GM12872 (cell line): ENCODE measurements around the gene ADNP.

Source experiments
- TF ChIP-seq, protein P1 (sequence below): IDR thresholded peaks from 3 replicates; pipeline ENCODE4 v1.5.1; 2011; ENCODE audit warnings: low read depth, mild to moderate bottlenecking, low read length, moderate library complexity; ENCODE audit not compliant: insufficient read depth

The ADNP gene

DNA sequence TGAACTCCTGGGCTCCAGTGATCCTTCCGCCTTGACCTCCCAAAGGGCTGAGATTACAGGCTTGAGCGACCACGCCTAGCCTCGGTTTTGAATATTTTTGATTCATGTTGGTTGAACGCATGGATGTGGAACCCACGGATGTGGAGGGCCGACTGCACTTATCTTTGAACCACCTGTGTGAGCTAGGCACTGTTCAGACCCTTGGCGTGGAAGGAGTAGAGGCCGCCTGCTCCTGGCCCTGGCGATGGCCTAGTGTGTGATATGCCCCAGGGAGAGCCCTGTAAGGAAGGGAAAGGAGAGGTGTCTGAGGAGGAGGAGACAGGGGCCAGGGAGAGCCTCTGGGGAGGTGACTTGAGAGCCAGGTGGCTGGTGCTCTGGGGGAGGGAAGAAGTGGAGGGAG is 72.1 kb downstream of the ADNP start:
- TF ChIP-seq, protein P1, sequence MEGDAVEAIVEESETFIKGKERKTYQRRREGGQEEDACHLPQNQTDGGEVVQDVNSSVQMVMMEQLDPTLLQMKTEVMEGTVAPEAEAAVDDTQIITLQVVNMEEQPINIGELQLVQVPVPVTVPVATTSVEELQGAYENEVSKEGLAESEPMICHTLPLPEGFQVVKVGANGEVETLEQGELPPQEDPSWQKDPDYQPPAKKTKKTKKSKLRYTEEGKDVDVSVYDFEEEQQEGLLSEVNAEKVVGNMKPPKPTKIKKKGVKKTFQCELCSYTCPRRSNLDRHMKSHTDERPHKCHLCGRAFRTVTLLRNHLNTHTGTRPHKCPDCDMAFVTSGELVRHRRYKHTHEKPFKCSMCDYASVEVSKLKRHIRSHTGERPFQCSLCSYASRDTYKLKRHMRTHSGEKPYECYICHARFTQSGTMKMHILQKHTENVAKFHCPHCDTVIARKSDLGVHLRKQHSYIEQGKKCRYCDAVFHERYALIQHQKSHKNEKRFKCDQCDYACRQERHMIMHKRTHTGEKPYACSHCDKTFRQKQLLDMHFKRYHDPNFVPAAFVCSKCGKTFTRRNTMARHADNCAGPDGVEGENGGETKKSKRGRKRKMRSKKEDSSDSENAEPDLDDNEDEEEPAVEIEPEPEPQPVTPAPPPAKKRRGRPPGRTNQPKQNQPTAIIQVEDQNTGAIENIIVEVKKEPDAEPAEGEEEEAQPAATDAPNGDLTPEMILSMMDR = no peak

DNA sequence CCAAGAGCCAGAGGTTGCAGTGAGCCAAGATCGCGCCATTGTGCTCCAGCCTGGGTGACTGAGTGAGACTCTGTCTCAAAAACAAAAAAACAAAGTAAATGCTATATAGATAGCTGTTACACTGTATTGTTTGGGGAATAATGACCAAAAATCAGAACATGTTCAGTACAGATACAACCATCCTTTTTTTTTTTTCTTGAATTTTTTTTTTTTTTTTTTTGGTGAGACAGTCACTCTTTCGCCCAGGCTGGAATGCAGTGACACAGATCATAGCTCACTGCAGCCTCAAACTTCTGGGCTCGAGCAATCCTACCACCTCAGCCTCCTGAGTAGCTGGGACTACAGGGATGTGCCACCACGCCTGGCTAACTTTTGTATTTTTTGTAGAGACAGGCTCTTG is 72.7 kb downstream of the ADNP start:
- TF ChIP-seq, protein P1 = no peak

GRCh38 chr20:50857348-50857747 is 73.9 kb downstream of the ADNP start:
- TF ChIP-seq, protein P1 = no peak

DNA sequence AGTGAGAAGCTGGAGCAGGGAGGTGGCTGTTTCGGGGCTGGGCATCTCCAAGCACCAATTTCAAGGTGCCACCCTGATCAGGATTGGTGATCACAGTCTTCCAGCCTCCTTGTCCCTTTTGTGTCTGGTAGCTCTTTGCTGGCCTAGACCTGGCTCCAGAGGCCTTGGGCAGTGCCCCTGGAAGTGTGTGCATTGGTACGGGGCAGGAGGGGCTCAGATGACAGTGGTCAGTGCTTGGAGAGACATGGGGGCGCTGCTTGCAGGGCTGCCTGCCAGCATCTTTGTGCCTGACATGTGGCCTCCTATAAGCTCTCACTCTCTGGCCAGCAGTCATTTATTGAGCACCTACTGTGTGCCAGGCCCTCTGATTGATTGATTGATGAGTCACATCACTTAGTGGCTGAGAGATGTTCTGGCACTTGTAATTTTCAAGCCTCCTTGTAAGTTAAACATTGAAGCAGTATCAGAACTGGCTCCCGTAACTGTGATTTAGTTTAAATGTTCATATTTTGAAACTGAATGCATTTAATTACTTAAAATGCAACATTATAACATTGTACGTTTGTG is 74.7 kb downstream of the ADNP start:
- TF ChIP-seq, protein P1 = no peak

GRCh38 chr20:50855498-50856474 is 75.5 kb downstream of the ADNP start:
- TF ChIP-seq, protein P1 = no peak

DNA sequence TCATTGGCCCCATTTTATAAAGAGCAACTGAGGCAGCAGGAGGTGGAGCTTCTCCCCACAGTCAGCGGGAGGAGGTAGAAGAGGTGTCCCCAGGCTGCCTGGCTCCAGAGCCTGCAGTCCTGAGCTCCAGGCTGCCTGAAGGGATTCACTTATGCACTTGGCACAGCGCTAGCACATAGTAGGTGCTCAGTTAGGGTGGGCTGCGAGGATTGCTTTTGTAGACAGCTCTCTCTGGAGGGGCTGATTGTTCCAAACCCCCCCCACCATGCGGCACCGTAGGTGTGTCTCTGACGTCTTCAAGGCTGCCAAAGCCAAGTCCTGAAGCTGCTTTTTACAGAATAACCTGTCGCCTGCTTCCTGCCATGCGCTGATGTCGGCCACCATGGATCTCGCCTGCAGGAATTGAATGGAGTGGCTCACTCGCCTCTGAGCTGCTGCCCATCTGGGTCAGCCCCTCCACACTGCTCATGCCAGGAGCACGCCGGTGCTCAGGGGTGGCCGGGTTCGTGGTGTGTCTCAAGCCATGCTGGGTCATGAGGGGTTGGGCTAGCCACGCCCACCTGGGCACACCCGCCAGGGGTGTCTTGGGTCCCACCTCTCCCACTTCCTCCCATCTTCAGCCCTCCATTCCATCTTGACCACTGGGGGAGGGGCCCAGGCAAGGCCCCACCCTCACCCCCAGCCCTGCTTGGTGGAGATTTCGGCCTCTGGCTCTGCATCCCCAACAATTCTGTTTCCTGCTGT is 76.6 kb downstream of the ADNP start:
- TF ChIP-seq, protein P1 = no peak

DNA sequence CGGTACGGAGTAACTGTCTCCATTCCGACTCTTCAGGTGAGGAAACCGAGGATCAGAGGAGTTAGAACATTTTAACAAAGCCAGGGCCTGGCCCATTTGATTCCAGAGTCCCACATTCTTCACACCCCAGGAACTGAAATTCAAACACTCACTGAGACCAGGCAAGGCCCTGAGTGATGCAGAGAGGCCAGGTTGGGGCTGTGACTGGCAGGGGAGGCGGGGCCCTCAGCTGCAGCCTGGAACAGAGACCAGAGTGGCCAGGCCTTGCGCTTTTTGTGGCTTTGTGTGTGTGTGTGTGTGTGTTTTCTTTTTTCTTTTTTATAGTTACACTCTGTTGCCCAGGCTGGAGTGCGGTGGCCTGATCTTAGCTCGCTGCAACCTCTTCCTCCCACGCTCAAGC is 79.2 kb downstream of the ADNP start:
- TF ChIP-seq, protein P1 = no peak
